HepG2 (cell line): ENCODE data around the gene FAM222B. TPM values are rescaled to one million over a fixed set of nuclear protein-coding genes. Genes with fewer than 3 reads are reported as not detected.

ENCODE experiments used
- ETV6 ChIP-seq: sonication (generic); formaldehyde crosslinking; conservative IDR thresholded peaks from 2 replicates; pipeline ENCODE4 v1.4.0; 2020; ENCODE audit warnings: missing genetic modification reagents
- GPN1 ChIP-seq: sonication (generic); formaldehyde crosslinking; IDR thresholded peaks from 2 replicates; pipeline ENCODE4 v1.5.1; 2020; ENCODE audit warnings: missing genetic modification reagents, borderline replicate concordance
- GTF3A ChIP-seq: sonication (generic); formaldehyde crosslinking; conservative IDR thresholded peaks from 2 replicates; pipeline ENCODE4 v1.4.0; 2020; ENCODE audit warnings: mild to moderate bottlenecking, missing genetic modification reagents
- HMGXB3 ChIP-seq: sonication (generic); formaldehyde crosslinking; IDR thresholded peaks from 2 replicates; pipeline ENCODE4 v1.4.0; 2020; ENCODE audit warnings: missing genetic modification reagents, borderline replicate concordance
- KMT2B ChIP-seq: IDR thresholded peaks from 2 replicates; pipeline ENCODE4 v1.6.1; 2016; ENCODE audit warnings: missing genetic modification reagents, missing compliant biosample characterization
- MTF1 ChIP-seq: sonication (generic); formaldehyde crosslinking; IDR thresholded peaks from 2 replicates; pipeline ENCODE4 v1.5.0; 2020; ENCODE audit warnings: missing genetic modification reagents
- NFIB ChIP-seq: sonication (generic); formaldehyde crosslinking; IDR thresholded peaks from 2 replicates; pipeline ENCODE4 v1.9.0; 2021; ENCODE audit warnings: missing genetic modification reagents, mild to moderate bottlenecking, borderline replicate concordance
- PBX3 ChIP-seq: sonication (generic); formaldehyde crosslinking; IDR thresholded peaks from 2 replicates; pipeline ENCODE4 v1.8.1; 2023; ENCODE audit warnings: missing genetic modification reagents, inconsistent platforms, borderline replicate concordance
- PITX1 ChIP-seq: sonication (generic); formaldehyde crosslinking; IDR thresholded peaks from 2 replicates; pipeline ENCODE4 v1.5.1; 2020; ENCODE audit warnings: mild to moderate bottlenecking, missing genetic modification reagents
- RFXANK ChIP-seq: IDR thresholded peaks from 2 replicates; pipeline ENCODE4 v1.6.1; 2016
- SIN3A ChIP-seq: IDR thresholded peaks from 2 replicates; pipeline ENCODE4 v1.6.1; 2011; ENCODE audit warnings: low read depth, mild to moderate bottlenecking, control low read depth, low read length, borderline replicate concordance
- SNAPC5 ChIP-seq: sonication (generic); formaldehyde crosslinking; IDR thresholded peaks from 2 replicates; pipeline ENCODE4 v1.8.1; 2023; ENCODE audit warnings: mild to moderate bottlenecking, missing genetic modification reagents, borderline replicate concordance
- SRSF9 ChIP-seq: fragments of 200-400 bp; formaldehyde crosslinking; IDR thresholded peaks from 2 replicates; pipeline ENCODE4 v1.6.1; 2018; ENCODE audit warnings: borderline replicate concordance, mild to moderate bottlenecking, low read depth, low read length; ENCODE audit not compliant: insufficient read depth, poor library complexity, severe bottlenecking
- ZFX ChIP-seq: sonication (generic); formaldehyde crosslinking; IDR thresholded peaks from 2 replicates; pipeline ENCODE4 v1.4.0; 2020; ENCODE audit warnings: mild to moderate bottlenecking, low read depth, missing genetic modification reagents, moderate library complexity
- ZHX1 ChIP-seq: sonication (generic); formaldehyde crosslinking; IDR thresholded peaks from 2 replicates; pipeline ENCODE4 v1.8.1; 2022; ENCODE audit warnings: low read depth, mild to moderate bottlenecking, missing genetic modification reagents
- ZNF17 ChIP-seq: sonication (generic); formaldehyde crosslinking; IDR thresholded peaks from 2 replicates; pipeline ENCODE4 v1.5.0; 2020; ENCODE audit warnings: mild to moderate bottlenecking, missing genetic modification reagents
- ZNF263 ChIP-seq: sonication (generic); formaldehyde crosslinking; IDR thresholded peaks from 2 replicates; pipeline ENCODE4 v1.4.0; 2020; ENCODE audit warnings: missing genetic modification reagents
- ZNF589 ChIP-seq: sonication (generic); formaldehyde crosslinking; conservative IDR thresholded peaks from 2 replicates; pipeline ENCODE4 v1.8.0; 2022; ENCODE audit warnings: mild to moderate bottlenecking, moderate library complexity, missing genetic modification reagents
- ZNF7 ChIP-seq: IDR thresholded peaks from 2 replicates; pipeline ENCODE4 v1.6.1; 2016; ENCODE audit warnings: missing biosample characterization, missing genetic modification reagents
- ZNF768 ChIP-seq: sonication (generic); formaldehyde crosslinking; IDR thresholded peaks from 2 replicates; pipeline ENCODE4 v1.4.0; 2020; ENCODE audit warnings: missing genetic modification reagents
- polyA plus RNA-seq, 8 experiments: library from polyadenylated mRNA; depleted of rRNA in 3 of 8; stranded (reverse) in 7 of 8; unstranded in 1 of 8; fragments of >200 nt; fragmentation: Illumina TruSeq in 4 of 8; extraction: Trizol in 4 of 8; gene quantifications; 2 replicates each; pipeline versions ENCODE4 v1.2.1 to v1.2.3, GENCODE V29; 2011 to 2016; ENCODE audit warnings: low read depth in 4 of 8, missing spikeins in 1 of 8, mixed read lengths in 1 of 8; ENCODE audit not compliant: insufficient read depth in 1 of 8
- total RNA-seq, 5 experiments: library from RNA; depleted of rRNA; stranded (reverse); fragments of >200 nt; fragmentation: Illumina TruSeq; extraction: Trizol; gene quantifications; 2 replicates each; pipeline ENCODE4 v1.2.3, GENCODE V29; 2016; ENCODE audit warnings: low read depth in 1 of 5
- TF ChIP-seq, protein P1 (sequence below): sonication (generic); formaldehyde crosslinking; IDR thresholded peaks from 2 replicates; pipeline ENCODE4 v1.8.1; 2023; ENCODE audit warnings: mild to moderate bottlenecking, missing genetic modification reagents

Gene FAM222B
- total and polyA plus RNA-seq, 2 of the 13 experiments (the other 11 are each of a cell fraction or from before 2014, with no cell fraction given): 3.5 to 7.3 TPM

- TF ChIP-seq HMGXB3 (CRISPR knock-in tag) (no peak), ZHX1 (no peak), SNAPC5 (CRISPR knock-in tag) (peak; percentile 76; the same call in 1 of the 2 replicates), SRSF9 (no peak), GPN1 (CRISPR knock-in tag) (no peak), ZNF589 (CRISPR knock-in tag) (no peak), ZNF768 (CRISPR knock-in tag) (no peak), SIN3A (0 out of 2 replicates have a peak, but pooled peaks have one; percentile 11), PITX1 (no peak), ZNF263 (CRISPR knock-in tag) (no peak), KMT2B (CRISPR knock-in tag) (no peak), NFIB (CRISPR knock-in tag) (no peak), MTF1 (no peak), ZNF7 (CRISPR knock-in tag) (no peak), PBX3 (CRISPR knock-in tag) (no peak), GTF3A (CRISPR knock-in tag) (no peak), ETV6 (CRISPR knock-in tag) (peak; percentile 43; the same call in 1 of the 2 replicates), RFXANK (CRISPR knock-in tag) (no peak), ZFX (CRISPR knock-in tag) (no peak), ZNF17 (CRISPR knock-in tag) (no peak)
- TF ChIP-seq, protein P1, sequence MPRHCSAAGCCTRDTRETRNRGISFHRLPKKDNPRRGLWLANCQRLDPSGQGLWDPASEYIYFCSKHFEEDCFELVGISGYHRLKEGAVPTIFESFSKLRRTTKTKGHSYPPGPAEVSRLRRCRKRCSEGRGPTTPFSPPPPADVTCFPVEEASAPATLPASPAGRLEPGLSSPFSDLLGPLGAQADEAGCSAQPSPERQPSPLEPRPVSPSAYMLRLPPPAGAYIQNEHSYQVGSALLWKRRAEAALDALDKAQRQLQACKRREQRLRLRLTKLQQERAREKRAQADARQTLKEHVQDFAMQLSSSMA (CRISPR knock-in tag): 0 out of 2 replicates have a peak, but pooled peaks have one; percentile 4
Observed at GRCh38 chr17:28724500-28725165, 118.0 kb downstream of the FAM222B start (continued).
